DMS153 treated with DMSO at 0.1 percent for 48 hours (cell line): Measurements from ENCODE around the gene GPRIN1.

ENCODE experiments used
- DNase-seq: peaks from one replicate; lab custom pipeline; 2025; ENCODE audit not compliant: unreplicated experiment; lab: John Stamatoyannopoulos, UW

GPRIN1 gene

GRCh38 chr5:176643491-176644219 lies 33.7 kb upstream of the GPRIN1 start:
- no peak for DNase-seq

- DNase-seq: no peak
These were observed 32.9 kb upstream of the GPRIN1 start for GRCh38 chr5:176642675-176643490.

GRCh38 chr5:176640616-176641015 lies 30.7 kb upstream of the GPRIN1 start:
- DNase-seq: no peak

- DNase-seq: no peak
These were observed 30.0 kb upstream of the GPRIN1 start for GRCh38 chr5:176639981-176640380.

GRCh38 chr5:176639208-176639607 lies 29.3 kb upstream of the GPRIN1 start:
- no peak for DNase-seq

- DNase-seq: no peak
These were observed 28.5 kb upstream of the GPRIN1 start for GRCh38 chr5:176638437-176638836.

GRCh38 chr5:176637556-176637955 lies 27.6 kb upstream of the GPRIN1 start:
- no peak for DNase-seq

- no peak for DNase-seq
These were observed 26.5 kb upstream of the GPRIN1 start for GRCh38 chr5:176636426-176636825.

- no peak for DNase-seq
These were observed 23.6 kb upstream of the GPRIN1 start for GRCh38 chr5:176633598-176633997.

GRCh38 chr5:176632745-176633144 lies 22.8 kb upstream of the GPRIN1 start:
- no peak for DNase-seq

- no peak for DNase-seq
These were observed 21.6 kb upstream of the GPRIN1 start for GRCh38 chr5:176631383-176632200.

- DNase-seq: no peak
These were observed 20.8 kb upstream of the GPRIN1 start for GRCh38 chr5:176630681-176631222.

- no peak for DNase-seq
These were observed 20.1 kb upstream of the GPRIN1 start, which contains the start of the genes EIF4E1B and SNCB for GRCh38 chr5:176629853-176630680. Gene EIF4E1B (plus strand): TSS chr5:176630675. CDS start chr5:176642788, 12,113 bp downstream. Gene SNCB (minus strand): TSS chr5:176630534. CDS start chr5:176629654, 880 bp downstream.

GRCh38 chr5:176629317-176629852 lies 19.4 kb upstream of the GPRIN1 start:
- no peak for DNase-seq

- no peak for DNase-seq
These were observed 18.7 kb upstream of the GPRIN1 start for GRCh38 chr5:176628406-176629228.

- DNase-seq: no peak
These were observed 17.6 kb upstream of the GPRIN1 start for GRCh38 chr5:176627582-176627981.

- DNase-seq: no peak
These were observed 16.9 kb upstream of the GPRIN1 start for GRCh38 chr5:176626876-176627236.

- DNase-seq: no peak
These were observed 16.3 kb upstream of the GPRIN1 start for GRCh38 chr5:176625966-176626875.
